Neural progenitor cell (in vitro differentiated cells): ENCODE measurements around the gene LRP1B.

ENCODE experiments used
- EZH2phosphoT487 ChIP-seq: fragments of 200-600 bp; sonication (generic); IDR thresholded peaks from 2 replicates; pipeline ENCODE4 v1.6.1; 2017; ENCODE audit warnings: antibody characterized with exemption
- TF ChIP-seq, protein P1 (sequence below): fragments of 200-600 bp; sonication (generic); IDR thresholded peaks from 2 replicates; pipeline ENCODE4 v1.5.1; 2017; ENCODE audit warnings: antibody characterized with exemption, mild to moderate bottlenecking

DNA sequence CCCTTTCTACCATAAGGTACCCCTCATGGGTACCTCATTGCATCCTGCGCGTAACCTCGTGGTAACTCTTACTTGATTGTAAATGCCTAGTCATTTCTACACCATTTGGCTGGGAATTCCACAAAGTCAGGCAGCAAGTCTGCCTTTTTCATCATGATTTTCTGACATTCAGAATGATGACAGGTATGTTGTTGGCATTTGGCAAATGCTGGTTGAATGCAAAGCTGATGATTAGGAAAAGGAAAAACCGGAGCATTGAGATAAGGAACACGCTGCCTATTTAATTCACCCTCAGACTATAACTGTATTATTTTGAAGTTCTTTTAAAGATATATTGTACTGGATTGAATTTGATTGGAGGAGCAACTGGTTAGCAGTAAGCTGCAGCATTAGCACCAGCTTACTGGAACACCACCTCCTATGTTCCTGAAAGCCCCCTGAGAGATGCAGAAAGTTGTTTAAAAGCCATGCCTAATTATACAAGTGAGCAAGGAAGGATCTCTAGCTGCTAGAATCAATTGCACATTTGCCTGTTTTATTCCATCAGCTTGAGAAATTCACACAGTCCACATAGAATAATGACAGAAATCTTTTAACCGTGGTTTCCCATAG, 520.1 kb downstream of the LRP1B start:
- TF ChIP-seq, protein P1, sequence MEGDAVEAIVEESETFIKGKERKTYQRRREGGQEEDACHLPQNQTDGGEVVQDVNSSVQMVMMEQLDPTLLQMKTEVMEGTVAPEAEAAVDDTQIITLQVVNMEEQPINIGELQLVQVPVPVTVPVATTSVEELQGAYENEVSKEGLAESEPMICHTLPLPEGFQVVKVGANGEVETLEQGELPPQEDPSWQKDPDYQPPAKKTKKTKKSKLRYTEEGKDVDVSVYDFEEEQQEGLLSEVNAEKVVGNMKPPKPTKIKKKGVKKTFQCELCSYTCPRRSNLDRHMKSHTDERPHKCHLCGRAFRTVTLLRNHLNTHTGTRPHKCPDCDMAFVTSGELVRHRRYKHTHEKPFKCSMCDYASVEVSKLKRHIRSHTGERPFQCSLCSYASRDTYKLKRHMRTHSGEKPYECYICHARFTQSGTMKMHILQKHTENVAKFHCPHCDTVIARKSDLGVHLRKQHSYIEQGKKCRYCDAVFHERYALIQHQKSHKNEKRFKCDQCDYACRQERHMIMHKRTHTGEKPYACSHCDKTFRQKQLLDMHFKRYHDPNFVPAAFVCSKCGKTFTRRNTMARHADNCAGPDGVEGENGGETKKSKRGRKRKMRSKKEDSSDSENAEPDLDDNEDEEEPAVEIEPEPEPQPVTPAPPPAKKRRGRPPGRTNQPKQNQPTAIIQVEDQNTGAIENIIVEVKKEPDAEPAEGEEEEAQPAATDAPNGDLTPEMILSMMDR: no peak
- no peak for TF ChIP-seq EZH2phosphoT487
